ENCODE data around the gene GPC6. TPM values are rescaled to one million over a fixed set of nuclear protein-coding genes. Genes with fewer than 3 reads are reported as not detected.

The GPC6 gene
- total and polyA plus RNA-seq, 2 experiments from 2014 or later, result 14.4 to 43.3 TPM

DNA sequence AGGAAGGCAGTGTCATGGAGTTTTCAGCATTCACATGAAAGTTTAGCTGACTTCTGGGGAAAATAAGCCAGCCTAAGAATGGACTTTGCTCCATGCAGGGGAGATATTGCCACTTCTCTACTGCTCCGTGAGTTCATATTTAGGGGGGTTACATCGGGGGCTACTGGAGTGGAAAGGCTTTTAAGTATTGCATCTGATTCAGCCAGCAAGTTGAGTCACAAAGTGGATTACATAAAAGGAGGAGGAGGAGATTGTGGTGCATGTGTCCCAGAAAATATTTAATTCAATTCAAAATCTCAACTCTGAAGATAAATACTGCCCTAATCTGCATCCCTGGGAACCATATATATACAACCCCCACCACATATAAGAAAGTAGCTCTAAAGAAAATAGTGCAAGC lies 635.7 kb downstream of the GPC6 start:
- Histone ChIP-seq H3K27me3 (no peaks in the 10 kb centered on the region), H3K4me3 (no peak overlapping the region), H3K27ac (no peak overlapping the region), H3K4me1 (ENCODE audit: low read depth) (peaks cover 4% of the 10 kb centered on the region), H3K36me3 (no peaks in the 10 kb centered on the region), H3K9me3 (ENCODE audit: low read depth) (no peaks in the 10 kb centered on the region)
- DNase-seq (ENCODE audit: low read depth in 1 of 2, low spot score in 1 of 2), result peak in 1 of 2 donors; percentile 43
- TF ChIP-seq, protein P1, sequence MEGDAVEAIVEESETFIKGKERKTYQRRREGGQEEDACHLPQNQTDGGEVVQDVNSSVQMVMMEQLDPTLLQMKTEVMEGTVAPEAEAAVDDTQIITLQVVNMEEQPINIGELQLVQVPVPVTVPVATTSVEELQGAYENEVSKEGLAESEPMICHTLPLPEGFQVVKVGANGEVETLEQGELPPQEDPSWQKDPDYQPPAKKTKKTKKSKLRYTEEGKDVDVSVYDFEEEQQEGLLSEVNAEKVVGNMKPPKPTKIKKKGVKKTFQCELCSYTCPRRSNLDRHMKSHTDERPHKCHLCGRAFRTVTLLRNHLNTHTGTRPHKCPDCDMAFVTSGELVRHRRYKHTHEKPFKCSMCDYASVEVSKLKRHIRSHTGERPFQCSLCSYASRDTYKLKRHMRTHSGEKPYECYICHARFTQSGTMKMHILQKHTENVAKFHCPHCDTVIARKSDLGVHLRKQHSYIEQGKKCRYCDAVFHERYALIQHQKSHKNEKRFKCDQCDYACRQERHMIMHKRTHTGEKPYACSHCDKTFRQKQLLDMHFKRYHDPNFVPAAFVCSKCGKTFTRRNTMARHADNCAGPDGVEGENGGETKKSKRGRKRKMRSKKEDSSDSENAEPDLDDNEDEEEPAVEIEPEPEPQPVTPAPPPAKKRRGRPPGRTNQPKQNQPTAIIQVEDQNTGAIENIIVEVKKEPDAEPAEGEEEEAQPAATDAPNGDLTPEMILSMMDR (IDR thresholded peaks at IDR 0.05; ENCODE audit: low read depth, low read length), result no peak

- no peak for DNase-seq (ENCODE audit: low read depth in 1 of 2, low spot score in 1 of 2)
- TF ChIP-seq, protein P1 (IDR thresholded peaks at IDR 0.05; ENCODE audit: low read depth, low read length), result no peak
- H3K27ac ChIP-seq, result no peak overlapping the region
- no peak overlapping the region for H3K4me3 ChIP-seq
- peaks cover 4% of the 10 kb centered on the region for H3K4me1 ChIP-seq (ENCODE audit: low read depth)
- H3K27me3 ChIP-seq, result no peaks in the 10 kb centered on the region
- no peaks in the 10 kb centered on the region for H3K9me3 ChIP-seq (ENCODE audit: low read depth)
- H3K36me3 ChIP-seq, result no peaks in the 10 kb centered on the region
These were observed 638.6 kb downstream of the GPC6 start for GRCh38 chr13:93865235-93865634.

DNA sequence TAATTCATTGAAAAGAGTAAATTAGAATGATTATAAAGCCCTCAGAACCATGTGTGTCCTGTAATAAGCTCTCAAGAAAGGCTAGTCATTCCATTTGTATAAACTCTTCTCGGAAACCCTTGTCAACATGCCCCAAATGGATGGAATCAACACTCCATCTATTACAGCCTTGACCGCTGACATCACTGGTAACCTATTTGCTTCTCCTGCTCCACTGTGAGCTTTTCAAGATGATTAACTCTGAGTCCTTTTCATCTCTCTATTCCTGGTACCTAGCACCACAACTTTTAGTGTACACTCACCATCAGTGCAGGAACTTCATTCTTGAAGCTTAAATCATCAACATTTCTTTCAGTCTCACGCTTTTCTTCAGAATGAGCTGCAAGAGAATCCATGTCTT lies 640.9 kb downstream of the GPC6 start:
- H3K27ac ChIP-seq, result no peak overlapping the region
- peaks cover 4% of the 10 kb centered on the region for H3K4me1 ChIP-seq (ENCODE audit: low read depth)
- H3K4me3 ChIP-seq, result no peak overlapping the region
- DNase-seq (ENCODE audit: low read depth in 1 of 2, low spot score in 1 of 2), result no peak
- no peaks in the 10 kb centered on the region for H3K27me3 ChIP-seq
- no peaks in the 10 kb centered on the region for H3K9me3 ChIP-seq (ENCODE audit: low read depth)
- no peaks in the 10 kb centered on the region for H3K36me3 ChIP-seq
- TF ChIP-seq, protein P1 (IDR thresholded peaks at IDR 0.05; ENCODE audit: low read depth, low read length), result no peak

GRCh38 chr13:93872376-93872775 lies 645.8 kb downstream of the GPC6 start:
- no peaks in the 10 kb centered on the region for H3K36me3 ChIP-seq
- DNase-seq (ENCODE audit: low read depth in 1 of 2, low spot score in 1 of 2), result no peak
- H3K4me3 ChIP-seq, result no peak overlapping the region
- TF ChIP-seq, protein P1 (IDR thresholded peaks at IDR 0.05; ENCODE audit: low read depth, low read length), result no peak
- H3K27me3 ChIP-seq, result no peaks in the 10 kb centered on the region
- no peaks in the 10 kb centered on the region for H3K9me3 ChIP-seq (ENCODE audit: low read depth)
- no peaks in the 10 kb centered on the region for H3K4me1 ChIP-seq (ENCODE audit: low read depth)
- H3K27ac ChIP-seq, result no peak overlapping the region

DNA sequence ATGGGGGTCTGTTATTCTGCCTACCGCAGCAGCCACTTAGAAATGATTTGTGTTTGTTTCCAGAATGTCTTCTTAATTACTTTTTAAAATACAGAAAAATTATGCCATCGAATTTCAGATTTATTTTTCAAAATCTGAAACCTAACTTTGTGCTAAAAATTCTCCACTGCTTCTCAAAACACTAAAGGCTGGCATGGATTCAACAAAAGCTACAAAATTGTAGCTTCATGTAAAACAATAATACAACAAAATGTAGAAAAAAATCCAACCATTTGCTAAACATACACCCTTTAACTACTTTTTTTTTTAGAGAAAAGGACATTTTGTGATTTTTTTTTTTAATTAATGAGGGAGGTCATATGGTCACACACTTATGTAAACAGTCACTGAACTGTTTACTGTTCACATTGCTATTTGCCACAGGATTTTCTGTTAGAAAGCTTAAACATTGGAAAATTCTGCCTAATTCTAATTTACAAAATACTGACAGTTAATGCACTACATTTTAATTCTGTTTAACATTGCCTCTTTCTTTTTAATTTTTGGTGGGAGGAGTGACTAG lies 646.3 kb downstream of the GPC6 start:
- DNase-seq (ENCODE audit: low read depth in 1 of 2, low spot score in 1 of 2), result no peak
- TF ChIP-seq, protein P1 (IDR thresholded peaks at IDR 0.05; ENCODE audit: low read depth, low read length), result no peak
- H3K36me3 ChIP-seq, result no peaks in the 10 kb centered on the region
- H3K27ac ChIP-seq, result no peak overlapping the region
- H3K9me3 ChIP-seq (ENCODE audit: low read depth), result no peaks in the 10 kb centered on the region
- no peak overlapping the region for H3K4me3 ChIP-seq
- H3K4me1 ChIP-seq (ENCODE audit: low read depth), result no peaks in the 10 kb centered on the region
- no peaks in the 10 kb centered on the region for H3K27me3 ChIP-seq
